GM21529 (cell line): ENCODE results near the gene PLCG1.

Source experiments
- ATAC-seq: cut with Tn5 transposase; IDR thresholded peaks from one replicate; pipeline ENCODE4 v1.9.1; 2021; ENCODE audit not compliant: unreplicated experiment

Gene PLCG1

DNA sequence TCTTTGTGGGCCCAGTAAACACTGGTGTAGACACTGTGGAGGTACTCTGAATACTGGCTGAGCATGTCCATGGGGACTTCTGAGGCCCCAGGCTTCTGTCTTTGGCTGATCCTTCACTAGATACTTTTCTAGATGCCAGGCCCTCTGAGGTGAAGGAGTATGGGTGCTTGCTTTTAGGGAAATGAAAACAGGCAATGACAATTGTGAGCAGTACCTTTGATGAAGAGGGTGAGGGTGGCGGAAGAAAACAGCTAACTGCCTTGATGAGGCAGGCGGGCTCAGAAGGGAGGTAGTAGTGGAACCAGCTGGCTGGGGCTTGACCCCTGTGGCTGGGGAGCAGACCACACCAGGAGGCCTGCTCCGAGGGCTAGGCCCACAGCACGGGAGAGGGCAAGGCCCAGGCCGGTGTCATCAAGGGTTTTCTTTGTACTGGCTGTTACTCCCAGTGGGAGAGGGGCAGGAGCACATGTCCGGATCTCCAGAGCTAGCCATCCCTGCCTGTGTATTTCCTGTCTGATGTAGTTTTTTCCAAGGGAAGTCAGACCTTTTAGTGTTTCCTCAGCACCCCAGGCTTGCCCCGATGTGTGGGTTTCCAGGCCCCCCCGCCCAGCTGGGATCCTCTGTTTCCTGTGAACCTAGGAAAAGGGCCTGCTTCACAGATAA is 3.9 kb downstream of the PLCG1 start:
- no peak for ATAC-seq

- ATAC-seq: no peak
Observed at GRCh38 chr20:41142245-41142644, 4.9 kb downstream of the PLCG1 start.

- peak; percentile 45 for ATAC-seq
Observed at GRCh38 chr20:41142919-41143318, 5.6 kb downstream of the PLCG1 start.

DNA sequence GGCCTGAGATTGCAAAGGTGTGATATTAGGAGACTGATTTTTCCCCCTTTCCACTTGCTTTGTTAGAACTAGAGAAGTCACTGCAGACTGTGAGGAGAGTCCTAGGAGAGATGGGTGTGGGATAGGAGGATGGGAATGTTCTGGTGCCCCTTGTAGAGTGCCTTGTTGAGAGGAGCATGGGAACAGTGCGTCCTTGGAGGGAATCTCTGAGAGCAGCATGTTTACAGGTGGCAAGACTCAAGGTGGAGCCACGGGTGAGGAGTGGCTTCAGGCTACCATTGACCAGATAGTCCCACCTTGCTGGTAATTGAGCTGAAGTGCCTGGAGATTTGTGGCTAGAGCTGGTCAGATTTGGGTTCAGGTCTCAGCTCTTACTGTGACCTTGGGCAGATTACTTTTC is 6.0 kb downstream of the PLCG1 start:
- no peak for ATAC-seq

DNA sequence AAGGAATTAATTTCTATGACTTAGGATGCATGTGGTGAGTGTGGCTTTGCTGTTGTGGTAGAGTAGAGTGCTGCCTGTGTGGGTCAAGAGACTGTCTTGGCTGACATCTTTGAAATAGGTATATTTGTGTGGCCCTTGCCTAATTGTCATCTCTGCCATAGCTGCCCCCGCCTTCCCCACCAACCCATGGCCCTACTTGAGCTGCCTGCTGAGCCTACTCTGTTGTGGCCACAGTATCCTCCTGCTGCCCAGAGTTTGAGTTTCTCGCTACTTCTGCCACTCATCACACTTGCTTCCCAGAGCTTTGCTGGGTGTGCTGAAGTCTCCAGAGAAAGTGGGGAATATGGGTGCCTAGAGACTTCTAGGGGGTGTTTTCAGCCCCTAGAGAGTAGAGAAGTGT is 8.0 kb downstream of the PLCG1 start:
- ATAC-seq: no peak

DNA sequence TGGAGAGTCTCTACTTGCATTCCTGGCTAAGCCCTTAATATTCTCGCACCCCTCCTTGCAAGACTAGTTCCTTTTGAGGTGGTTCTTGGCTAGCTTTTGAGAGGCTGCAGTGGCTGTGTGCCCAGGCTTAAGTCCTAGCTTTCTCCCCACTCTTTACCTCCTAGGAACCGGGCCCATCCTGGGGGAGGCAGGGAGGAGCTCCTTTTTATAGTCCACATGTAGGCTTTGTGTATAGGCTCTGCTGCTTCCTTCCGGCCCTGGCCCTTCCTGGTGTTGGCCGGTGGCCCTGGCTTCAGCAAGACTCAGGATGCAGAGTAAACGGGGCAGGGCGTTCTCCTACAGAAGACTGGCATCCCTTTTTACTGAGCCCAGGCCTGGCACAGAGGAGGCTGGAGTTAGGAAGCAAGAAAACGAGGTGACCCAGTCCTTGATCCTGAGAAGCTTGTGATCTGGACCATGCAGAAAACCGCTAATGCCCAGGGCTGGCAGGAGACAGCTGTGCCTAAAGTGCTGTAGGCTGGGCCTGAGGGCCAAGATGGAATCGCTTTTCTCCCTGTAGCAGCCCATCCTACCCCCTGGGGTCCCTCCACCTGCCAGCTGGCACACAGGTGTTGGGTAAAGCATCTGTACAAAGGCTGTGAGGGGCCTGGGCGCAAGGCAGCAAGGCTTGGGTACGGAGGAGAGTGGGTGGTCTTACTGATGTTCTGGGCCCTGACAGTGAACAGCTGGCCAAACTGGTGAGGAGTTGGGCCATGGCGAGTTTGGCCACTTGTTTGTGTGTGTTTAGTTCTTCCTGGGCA is 8.7 kb downstream of the PLCG1 start:
- ATAC-seq: no peak

GRCh38 chr20:41147767-41148191 is 10.4 kb downstream of the PLCG1 start:
- no peak for ATAC-seq

DNA sequence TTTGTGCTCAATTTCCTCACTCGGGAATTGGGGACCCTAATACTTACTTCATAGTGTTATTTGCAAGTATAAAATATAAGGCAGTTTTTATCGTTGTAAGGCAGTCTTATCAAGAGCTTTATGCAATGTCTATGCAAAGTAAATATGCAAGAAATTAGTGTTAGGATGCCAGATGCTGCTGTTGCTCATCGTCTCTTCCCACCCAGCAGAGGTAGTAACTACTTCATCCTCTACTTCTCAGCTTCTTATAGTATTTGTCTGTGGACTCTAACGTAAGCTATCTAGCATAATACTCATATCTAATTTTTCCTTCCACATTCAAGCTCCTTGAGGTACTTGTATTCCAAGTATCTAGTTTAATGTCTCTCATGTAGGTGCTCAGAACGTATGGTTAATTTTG is 11.6 kb downstream of the PLCG1 start:
- ATAC-seq: no peak

DNA sequence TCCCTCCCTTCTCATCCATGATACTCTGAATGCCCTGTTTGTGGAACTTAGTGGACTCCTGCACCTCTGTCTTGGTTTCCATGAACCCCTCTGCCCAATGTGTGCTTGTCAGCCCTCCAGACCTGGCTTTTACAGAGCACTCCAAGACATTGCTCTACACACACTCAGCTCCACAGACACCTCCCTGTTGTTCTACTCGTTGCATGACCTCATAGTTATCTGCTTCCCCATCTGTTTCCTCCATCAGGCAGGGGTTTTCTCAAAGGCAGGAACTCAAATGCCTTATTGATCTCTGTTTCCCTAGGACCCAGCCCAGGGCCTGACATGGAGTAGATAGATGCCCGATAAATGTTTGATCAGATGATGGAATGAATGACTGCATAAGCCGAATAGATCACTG is 13.3 kb downstream of the PLCG1 start:
- no peak for ATAC-seq

- no peak for ATAC-seq
Observed at GRCh38 chr20:41151134-41151869, 14.0 kb downstream of the PLCG1 start.

- ATAC-seq: no peak
Observed at GRCh38 chr20:41152108-41152757, 14.9 kb downstream of the PLCG1 start.

- ATAC-seq: no peak
Observed at GRCh38 chr20:41154436-41155176, 17.3 kb downstream of the PLCG1 start.

DNA sequence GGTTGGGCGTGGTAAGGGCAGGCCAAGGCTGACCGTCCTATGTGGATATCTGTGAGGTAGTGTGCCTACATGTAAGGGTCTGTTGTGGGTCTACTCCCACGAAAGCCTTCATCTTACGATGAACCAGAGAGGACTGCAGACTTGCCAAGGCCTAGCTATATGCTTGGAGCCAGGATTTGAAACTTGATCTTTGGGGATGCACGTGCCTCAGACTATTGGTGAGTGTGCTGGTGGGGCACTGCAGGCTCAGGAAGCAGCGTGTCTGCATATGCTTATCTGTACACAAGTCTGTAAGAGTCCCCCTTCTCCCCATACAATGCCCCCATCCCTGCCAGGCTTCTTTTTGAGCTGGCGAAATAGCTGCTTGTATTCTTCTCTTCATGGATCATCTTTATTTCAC is 17.9 kb downstream of the PLCG1 start:
- ATAC-seq: no peak

DNA sequence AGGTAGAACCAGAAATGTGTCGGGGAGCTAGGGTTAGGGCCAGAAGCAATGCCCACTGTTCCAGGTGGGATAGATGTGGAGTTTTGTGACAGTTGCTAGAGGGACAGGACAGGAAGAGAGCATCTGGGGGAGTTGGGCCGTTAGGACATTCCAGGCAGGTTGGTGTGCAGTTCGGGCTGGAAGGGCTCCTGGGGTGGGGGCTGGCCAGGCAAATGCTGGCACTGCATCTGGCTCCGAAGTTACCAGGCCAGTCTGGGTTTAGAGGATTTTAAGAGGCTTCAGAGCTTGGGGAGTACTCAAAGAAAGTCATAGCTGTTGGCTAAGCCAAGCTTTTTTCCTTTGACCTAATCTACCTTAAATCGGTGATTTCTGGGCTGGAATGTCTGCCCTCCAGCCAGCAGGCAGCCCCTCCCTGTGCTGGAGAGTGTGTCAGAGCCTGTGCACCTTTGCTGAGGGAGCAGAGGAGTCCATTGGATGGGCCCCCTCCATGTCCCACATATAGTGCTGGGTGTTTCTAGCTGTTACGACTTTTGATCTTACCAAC is 20.8 kb downstream of the PLCG1 start:
- ATAC-seq: no peak

- ATAC-seq: no peak
Observed at GRCh38 chr20:41159547-41159946, 22.2 kb downstream of the PLCG1 start.

GRCh38 chr20:41160686-41161085 is 23.3 kb downstream of the PLCG1 start:
- ATAC-seq: no peak

DNA sequence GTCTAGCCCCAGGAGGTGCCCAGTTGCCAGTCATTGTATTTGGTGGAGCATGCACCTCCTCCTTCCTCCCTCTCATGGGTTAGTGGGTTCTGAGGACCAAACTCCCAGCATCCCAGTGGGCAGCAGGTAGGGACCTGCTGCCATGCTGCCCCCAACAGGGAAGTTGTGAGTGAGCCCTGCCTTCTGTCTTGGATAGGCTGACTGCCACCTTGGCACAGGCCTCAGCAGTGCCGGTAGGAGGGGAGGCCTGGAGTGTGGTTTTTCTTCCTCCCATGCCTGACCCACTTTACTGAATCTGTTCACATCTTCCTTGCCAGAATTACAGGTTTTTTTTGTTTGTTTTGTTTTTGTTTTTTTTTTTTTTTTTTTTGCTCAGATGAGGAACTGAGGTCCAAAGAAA is 24.5 kb downstream of the PLCG1 start:
- ATAC-seq: no peak

- ATAC-seq: no peak
Observed at GRCh38 chr20:41162396-41162795, 25.1 kb downstream of the PLCG1 start.

DNA sequence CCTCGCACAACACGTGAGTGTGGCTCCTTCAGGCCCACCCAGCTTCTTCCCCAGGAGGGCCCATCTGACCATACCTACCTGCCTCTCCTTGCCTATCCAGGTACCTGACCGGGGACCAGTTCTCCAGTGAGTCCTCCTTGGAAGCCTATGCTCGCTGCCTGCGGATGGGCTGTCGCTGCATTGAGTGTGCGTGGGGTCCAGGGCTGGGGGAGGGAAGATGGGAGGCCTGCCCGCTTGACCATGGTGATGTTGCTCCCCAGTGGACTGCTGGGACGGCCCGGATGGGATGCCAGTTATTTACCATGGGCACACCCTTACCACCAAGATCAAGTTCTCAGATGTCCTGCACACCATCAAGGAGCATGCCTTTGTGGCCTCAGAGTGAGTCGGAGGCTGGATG is 26.5 kb downstream of the PLCG1 start:
- no peak for ATAC-seq
